ENCODE measurements around the gene UTP4.

GRCh38 chr16:69169607-69170352, 37.3 kb downstream of the UTP4 start:
- TF ChIP-seq, protein P1, sequence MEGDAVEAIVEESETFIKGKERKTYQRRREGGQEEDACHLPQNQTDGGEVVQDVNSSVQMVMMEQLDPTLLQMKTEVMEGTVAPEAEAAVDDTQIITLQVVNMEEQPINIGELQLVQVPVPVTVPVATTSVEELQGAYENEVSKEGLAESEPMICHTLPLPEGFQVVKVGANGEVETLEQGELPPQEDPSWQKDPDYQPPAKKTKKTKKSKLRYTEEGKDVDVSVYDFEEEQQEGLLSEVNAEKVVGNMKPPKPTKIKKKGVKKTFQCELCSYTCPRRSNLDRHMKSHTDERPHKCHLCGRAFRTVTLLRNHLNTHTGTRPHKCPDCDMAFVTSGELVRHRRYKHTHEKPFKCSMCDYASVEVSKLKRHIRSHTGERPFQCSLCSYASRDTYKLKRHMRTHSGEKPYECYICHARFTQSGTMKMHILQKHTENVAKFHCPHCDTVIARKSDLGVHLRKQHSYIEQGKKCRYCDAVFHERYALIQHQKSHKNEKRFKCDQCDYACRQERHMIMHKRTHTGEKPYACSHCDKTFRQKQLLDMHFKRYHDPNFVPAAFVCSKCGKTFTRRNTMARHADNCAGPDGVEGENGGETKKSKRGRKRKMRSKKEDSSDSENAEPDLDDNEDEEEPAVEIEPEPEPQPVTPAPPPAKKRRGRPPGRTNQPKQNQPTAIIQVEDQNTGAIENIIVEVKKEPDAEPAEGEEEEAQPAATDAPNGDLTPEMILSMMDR (IDR thresholded peaks at IDR 0.05; ENCODE audit: low read depth, low read length, poor library complexity, severe bottlenecking): no peak
- no peak for TF ChIP-seq EZH2phosphoT487 (IDR thresholded peaks at IDR 0.05; ENCODE audit: borderline replicate concordance, low read length)
